Right lobe of liver (tissue), 6 donors: ENCODE results near the gene RIPK4. TPM values are rescaled to one million over a fixed set of nuclear protein-coding genes. Genes with fewer than 3 reads are reported as not detected.

Source experiments
- ATAC-seq, 4 donors: fragments of 200-7000 bp; cut with Tn5 transposase; one replicate each; pipeline ENCODE4 v1.9.1; 2020; ENCODE audit warnings: mild to moderate bottlenecking in 4 of 4, moderate library complexity in 4 of 4
- DNase-seq, 3 donors: peaks; one replicate each; pipeline ENCODE4 v3.0.0-alpha.2; 2020
- H3K27ac ChIP-seq, 3 donors: fragments of 200-600 bp; one replicate each; pipeline ENCODE4 v1.8.0; 2022
- H3K27me3 ChIP-seq, 2 donors: fragments of 200-600 bp; one replicate each; pipeline ENCODE4 v1.8.0; 2022
- H3K36me3 ChIP-seq, 4 donors: fragments of 200-600 bp; sonication (generic) in 1 of 4; one replicate each; pipeline versions ENCODE4 v1.5.1 to v1.8.0; 2017 to 2022; ENCODE audit warnings: control low read depth in 1 of 4
- H3K4me1 ChIP-seq, 4 donors: fragments of 200-600 bp; sonication (generic) in 1 of 4; one replicate each; pipeline versions ENCODE4 v1.5.1 to v1.8.0; 2017 to 2022; ENCODE audit warnings: control low read depth in 1 of 4
- H3K4me3 ChIP-seq, 3 donors: fragments of 200-600 bp; one replicate each; pipeline ENCODE4 v1.8.0; 2022
- H3K9me3 ChIP-seq, 4 donors: fragments of 200-600 bp; sonication (generic) in 1 of 4; one replicate each; pipeline versions ENCODE4 v1.5.1 to v1.8.0; 2017 to 2022; ENCODE audit warnings: control low read depth in 1 of 4
- POLR2A ChIP-seq: fragments of 450-650 bp; IDR thresholded peaks from one replicate; pipeline ENCODE4 v1.6.1; 2017; ENCODE audit warnings: antibody characterized with exemption, mild to moderate bottlenecking
- WGBS: methylation state at CpG from one replicate; pipeline ENCODE4 v1.1.6; 2018; ENCODE audit warnings: low coverage, low lambda C conversion rate; ENCODE audit not compliant: insufficient coverage; ENCODE audit errors: missing lambda C conversion rate; 5-methylcytosine and 5-hydroxymethylcytosine counted together
- intact Hi-C, 2 donors: fragments of 100-400 bp; cut with DNase I; formaldehyde crosslinking; loops; one replicate each; pipeline versions ENCODE4 v1.11.2 to v1.14.1; 2022
- total RNA-seq, 6 experiments: library from RNA; depleted of rRNA in 2 of 6; stranded (reverse); fragments of >200 nt in 2 of 6; fragmentation: NEBNext Ultra II Directional in 3 of 6; extraction: Animal tissue kit (Norgen Biotek cat#: 25700) in 3 of 6; gene quantifications; one replicate each; pipeline versions ENCODE4 v1.1.0 to v1.2.4, GENCODE V29; 2016 to 2023
- TF ChIP-seq, protein P1 (sequence below), 4 donors: fragments of 200-600 bp in 3 of 4; fragments of 450-650 bp in 1 of 4; IDR thresholded peaks; one replicate each; pipeline versions ENCODE4 v1.5.1 to v1.8.0; 2016 to 2022; ENCODE audit warnings: antibody characterized with exemption in 4 of 4, mild to moderate bottlenecking in 2 of 4
- donor health status: DM: no; HTN: yes; CAD: no.
- donor health status: DM: no; HTN: no; CAD: no.
- donor health status: DM: no; HTN: no; CAD: no.
- donor health status: DM: no; HTN: yes; CAD: no.
- donor health status: DM: no; HTN: yes; CAD: no.

The RIPK4 gene
- total RNA-seq, 6 experiments from 2014 or later: 6.7 to 18.7 (median 12.7) TPM

DNA sequence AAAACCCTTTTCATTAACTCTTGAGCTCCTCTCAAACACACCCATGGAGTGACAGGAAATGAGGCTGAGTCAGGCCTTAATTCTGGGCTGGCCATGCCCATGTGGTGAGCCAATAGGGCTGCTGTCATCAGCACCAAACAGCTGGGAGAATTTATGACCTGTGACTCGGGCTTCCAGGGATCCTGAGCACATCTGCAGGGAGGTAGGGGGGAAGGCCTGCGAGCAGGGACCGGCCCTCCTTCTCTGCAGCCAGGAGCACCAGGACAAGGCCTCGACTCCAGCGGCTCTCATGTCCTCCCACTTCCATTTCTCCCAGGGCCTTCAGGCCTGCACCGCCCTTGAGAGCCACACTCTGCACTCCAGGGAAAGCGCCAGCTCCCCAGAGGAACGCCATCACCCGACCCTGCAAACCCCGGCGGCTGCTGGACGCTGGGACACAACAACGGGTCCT is 14.6 kb downstream of the RIPK4 start:
- H3K27ac ChIP-seq: peak overlapping the region in 1 of 3 donors; percentile 68

DNA sequence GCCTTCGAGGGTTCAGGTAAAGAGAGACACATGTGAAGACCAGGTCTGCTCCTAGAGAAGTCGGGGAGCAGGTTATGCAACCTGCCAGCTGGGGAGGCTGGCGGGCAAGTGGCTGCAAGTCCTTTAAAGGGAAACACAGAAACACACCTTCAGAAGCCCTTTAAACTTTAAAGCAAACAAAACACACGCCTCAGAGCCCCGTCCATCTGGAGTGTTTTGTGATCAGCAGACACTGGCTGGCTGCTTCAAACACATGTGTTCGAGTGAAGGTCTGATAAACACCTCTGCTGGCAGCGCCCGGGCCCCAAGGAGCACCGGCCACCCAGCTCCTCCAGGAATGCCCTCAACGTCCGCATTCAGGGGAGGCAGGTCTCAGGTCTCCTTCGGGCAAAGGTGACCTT is 15.2 kb downstream of the RIPK4 start:
- no peaks in the 10 kb centered on the region for H3K9me3 ChIP-seq
- no peak for DNase-seq
- peaks cover 0 to 42% (median 20%) of the 10 kb centered on the region in 4 donors for H3K4me1 ChIP-seq
- 24% methylated on average over 4 of the region's 12 CpGs for WGBS
- intact Hi-C loops: no loop called here
- peak overlapping the region in 2 of 3 donors; percentile 4 to 68 for H3K27ac ChIP-seq
- peak; percentile 5 to 47 (median 19) for ATAC-seq
- TF ChIP-seq, protein P1, sequence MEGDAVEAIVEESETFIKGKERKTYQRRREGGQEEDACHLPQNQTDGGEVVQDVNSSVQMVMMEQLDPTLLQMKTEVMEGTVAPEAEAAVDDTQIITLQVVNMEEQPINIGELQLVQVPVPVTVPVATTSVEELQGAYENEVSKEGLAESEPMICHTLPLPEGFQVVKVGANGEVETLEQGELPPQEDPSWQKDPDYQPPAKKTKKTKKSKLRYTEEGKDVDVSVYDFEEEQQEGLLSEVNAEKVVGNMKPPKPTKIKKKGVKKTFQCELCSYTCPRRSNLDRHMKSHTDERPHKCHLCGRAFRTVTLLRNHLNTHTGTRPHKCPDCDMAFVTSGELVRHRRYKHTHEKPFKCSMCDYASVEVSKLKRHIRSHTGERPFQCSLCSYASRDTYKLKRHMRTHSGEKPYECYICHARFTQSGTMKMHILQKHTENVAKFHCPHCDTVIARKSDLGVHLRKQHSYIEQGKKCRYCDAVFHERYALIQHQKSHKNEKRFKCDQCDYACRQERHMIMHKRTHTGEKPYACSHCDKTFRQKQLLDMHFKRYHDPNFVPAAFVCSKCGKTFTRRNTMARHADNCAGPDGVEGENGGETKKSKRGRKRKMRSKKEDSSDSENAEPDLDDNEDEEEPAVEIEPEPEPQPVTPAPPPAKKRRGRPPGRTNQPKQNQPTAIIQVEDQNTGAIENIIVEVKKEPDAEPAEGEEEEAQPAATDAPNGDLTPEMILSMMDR (IDR thresholded peaks at IDR 0.05): no peak
- TF ChIP-seq POLR2A: no peak
- no peaks in the 10 kb centered on the region for H3K27me3 ChIP-seq
- H3K4me3 ChIP-seq: no peak overlapping the region
- peaks cover 0 to 30% (median 15%) of the 10 kb centered on the region in 4 donors for H3K36me3 ChIP-seq

More for the DNA sequence above, 14.6 kb downstream of the RIPK4 start:
- Histone ChIP-seq H3K4me3 (no peak overlapping the region), H3K9me3 (no peaks in the 10 kb centered on the region), H3K36me3 (peaks cover 0 to 29% (median 14%) of the 10 kb centered on the region in 4 donors), H3K4me1 (peaks cover 0 to 42% (median 20%) of the 10 kb centered on the region in 4 donors), H3K27me3 (no peaks in the 10 kb centered on the region)
- ATAC-seq (peak in 2 of 4 donors; percentile 7 to 57), DNase-seq (no peak)
- no peak for TF ChIP-seq POLR2A
- TF ChIP-seq, protein P1 (IDR thresholded peaks at IDR 0.05): no peak
- 52% methylated on average over 2 of the region's 13 CpGs for WGBS
- intact Hi-C loops: no loop called here

DNA sequence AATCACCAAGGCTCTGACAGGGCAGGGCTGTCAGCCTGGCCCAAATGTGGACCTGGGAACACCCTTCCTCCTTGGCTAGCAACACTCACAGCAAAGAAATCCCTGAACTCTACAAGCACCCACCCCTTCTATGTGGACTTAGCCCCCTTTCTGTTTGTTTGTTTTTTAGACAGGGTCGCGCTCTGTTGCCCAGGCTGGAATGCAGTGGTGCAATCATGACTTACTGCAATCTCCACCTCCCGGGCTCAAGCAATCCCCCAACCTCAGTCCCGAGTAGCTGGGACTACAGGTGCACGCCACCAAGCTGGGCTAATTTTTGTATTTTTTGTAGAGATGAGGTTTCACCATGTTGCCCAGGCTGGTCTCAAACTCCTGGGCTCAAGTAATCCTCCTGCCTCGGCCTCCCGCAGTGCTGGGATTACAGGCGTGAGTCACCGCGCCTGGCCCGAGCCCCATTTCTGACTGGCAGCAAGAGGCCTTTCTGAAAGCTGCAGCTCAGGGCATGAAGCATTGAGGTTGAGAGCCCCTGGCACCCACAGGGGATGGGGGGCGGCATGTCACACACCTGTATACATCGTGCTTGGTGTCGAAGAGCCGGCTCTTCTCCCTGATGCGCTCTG is 16.2 kb downstream of the RIPK4 start:
- H3K4me3 ChIP-seq: no peak overlapping the region
- H3K9me3 ChIP-seq: no peaks in the 10 kb centered on the region
- ATAC-seq (peak; percentile 76 to 90 (median 82)), DNase-seq (peak in 1 of 3 donors; percentile 64)
- intact Hi-C loops: no loop called here
- TF ChIP-seq POLR2A: no peak
- TF ChIP-seq, protein P1 (IDR thresholded peaks at IDR 0.05): no peak
- H3K27ac ChIP-seq: peak overlapping the region in 2 of 3 donors; percentile 7 to 68
- H3K27me3 ChIP-seq: no peaks in the 10 kb centered on the region
- H3K4me1 ChIP-seq: peaks cover 0 to 42% (median 20%) of the 10 kb centered on the region in 4 donors
- peaks cover 0 to 35% (median 14%) of the 10 kb centered on the region in 4 donors for H3K36me3 ChIP-seq
- 57% methylated on average over 11 of the region's 16 CpGs for WGBS

DNA sequence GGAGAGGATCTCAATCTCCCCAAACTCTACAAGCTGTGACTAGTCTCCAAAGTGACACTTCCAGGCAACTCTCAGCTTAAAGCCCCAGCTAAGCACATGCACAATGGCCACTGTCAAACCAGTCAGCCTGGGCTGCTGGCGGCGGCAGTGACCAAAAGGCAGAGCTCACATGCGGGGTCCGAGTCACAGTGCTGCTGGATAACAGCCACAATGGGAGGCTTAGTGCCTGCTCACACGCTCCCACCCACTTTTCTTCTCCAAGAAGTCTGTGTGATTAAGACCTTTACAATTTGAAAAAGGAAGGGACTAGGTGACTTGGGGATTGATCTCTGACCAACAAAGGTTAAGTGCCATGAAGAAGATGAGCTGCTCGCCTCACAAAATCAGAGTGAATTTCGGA is 16.8 kb downstream of the RIPK4 start:
- Histone ChIP-seq H3K4me1 (peaks cover 0 to 42% (median 20%) of the 10 kb centered on the region in 4 donors), H3K9me3 (no peaks in the 10 kb centered on the region), H3K27ac (peak overlapping the region in 1 of 3 donors; percentile 68), H3K36me3 (peaks cover 0 to 38% (median 15%) of the 10 kb centered on the region in 4 donors), H3K27me3 (no peaks in the 10 kb centered on the region), H3K4me3 (no peak overlapping the region)
- no peak for DNase-seq
- intact Hi-C loops: no loop called here
- 75% methylated on average over 7 of the region's 7 CpGs for WGBS
- no peak for ATAC-seq
- TF ChIP-seq, protein P1 (IDR thresholded peaks at IDR 0.05): no peak
- no peak for TF ChIP-seq POLR2A
